Measurements from ENCODE around the gene CPTP.

Gene CPTP

DNA sequence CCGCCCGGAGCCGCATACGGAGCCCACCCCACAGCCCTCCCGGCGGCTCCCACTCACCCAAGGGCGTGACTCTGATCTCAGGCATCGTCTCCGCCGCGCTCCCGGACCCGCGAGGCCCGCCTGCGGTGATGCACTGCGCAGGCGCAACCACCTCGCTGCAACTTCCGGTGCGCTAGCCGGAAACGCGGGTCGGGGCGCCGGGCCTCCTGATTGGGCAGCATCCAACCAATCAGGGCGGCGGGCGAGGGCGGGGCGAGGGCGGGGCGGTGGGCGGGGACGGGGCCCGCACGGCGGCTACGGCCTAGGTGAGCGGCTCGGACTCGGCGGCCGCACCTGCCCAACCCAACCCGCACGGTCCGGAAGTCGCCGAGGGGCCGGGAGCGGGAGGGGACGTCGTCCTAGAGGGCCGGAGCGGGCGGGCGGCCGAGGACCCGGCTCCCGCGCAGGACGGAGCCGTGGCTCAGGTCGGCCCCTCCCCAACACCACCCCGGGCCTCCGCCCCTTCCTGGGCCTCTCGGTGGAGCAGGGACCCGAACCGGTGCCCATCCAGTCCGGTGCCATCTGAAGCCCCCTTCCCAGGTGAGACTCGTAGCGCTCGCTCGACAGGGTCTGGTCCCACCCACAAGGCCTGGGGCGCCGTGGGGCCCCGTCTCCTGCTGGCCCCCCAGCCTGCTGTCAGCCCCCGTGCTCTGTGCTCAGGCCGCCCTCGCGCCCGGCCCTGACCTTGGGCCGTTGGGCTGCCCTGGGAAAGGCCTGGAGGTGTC is at the start of gene CPTP, which contains the start of gene INTS11:
TSS of gene CPTP (plus strand) at position 279 of the 764 bp plus-strand sequence. CDS start 2,109 bp downstream, outside the sequence.
TSS of gene INTS11 (minus strand) at position 137 of the 764 bp plus-strand sequence. CDS start at position 85, 52 bp downstream.
- DNase-seq: peak; percentile 98

DNA sequence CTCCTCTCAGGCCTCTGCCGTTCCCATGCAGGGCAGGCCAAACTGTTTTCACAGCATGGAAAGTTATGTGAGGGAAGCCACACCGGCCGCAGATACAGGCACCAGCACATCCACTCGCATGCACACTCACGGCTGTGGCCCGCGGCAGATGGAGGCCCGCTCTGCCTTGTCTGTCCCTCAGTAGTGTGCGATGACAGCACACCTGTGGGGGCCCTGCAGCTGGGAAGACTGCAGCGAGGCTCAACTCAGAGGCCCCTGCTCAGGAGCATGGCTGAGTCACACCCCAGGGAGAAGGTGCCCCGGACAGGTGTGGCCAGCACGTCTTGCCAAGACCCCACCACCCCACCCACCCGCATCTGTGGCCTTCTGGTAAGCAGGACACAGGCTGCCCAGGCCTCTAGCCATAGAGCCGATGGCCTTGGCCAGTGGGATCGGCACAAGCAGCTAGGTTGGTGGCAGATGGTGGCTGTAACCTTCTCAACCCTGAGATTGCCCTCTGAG is 49.6 kb upstream of the CPTP start:
- no peak for DNase-seq

GRCh38 chr1:1275836-1276235 is 48.8 kb upstream of the CPTP start:
- DNase-seq: no peak

DNA sequence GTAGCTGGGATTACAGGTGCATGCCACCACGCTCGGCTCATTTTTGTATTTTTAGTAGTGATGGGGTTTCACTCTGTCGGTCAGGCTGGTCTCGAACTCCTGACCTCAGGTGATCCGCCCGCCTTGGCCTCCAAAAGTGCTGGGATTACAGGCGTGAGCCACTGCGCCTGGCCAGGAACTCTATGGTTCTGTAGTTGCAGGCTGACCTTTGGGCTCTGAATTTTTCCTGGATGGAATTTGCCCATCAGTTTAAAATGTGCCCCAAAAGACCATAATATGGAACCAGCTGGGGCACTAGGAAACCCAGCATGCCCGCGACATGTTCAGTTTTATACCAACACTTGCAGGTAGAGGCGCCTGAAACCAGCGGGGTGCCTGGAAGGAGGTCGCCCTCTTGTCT is 46.0 kb upstream of the CPTP start:
- DNase-seq: no peak

GRCh38 chr1:1279028-1279427 is 45.6 kb upstream of the CPTP start:
- DNase-seq: no peak

GRCh38 chr1:1280782-1281481 is 43.7 kb upstream of the CPTP start:
- no peak for DNase-seq

DNA sequence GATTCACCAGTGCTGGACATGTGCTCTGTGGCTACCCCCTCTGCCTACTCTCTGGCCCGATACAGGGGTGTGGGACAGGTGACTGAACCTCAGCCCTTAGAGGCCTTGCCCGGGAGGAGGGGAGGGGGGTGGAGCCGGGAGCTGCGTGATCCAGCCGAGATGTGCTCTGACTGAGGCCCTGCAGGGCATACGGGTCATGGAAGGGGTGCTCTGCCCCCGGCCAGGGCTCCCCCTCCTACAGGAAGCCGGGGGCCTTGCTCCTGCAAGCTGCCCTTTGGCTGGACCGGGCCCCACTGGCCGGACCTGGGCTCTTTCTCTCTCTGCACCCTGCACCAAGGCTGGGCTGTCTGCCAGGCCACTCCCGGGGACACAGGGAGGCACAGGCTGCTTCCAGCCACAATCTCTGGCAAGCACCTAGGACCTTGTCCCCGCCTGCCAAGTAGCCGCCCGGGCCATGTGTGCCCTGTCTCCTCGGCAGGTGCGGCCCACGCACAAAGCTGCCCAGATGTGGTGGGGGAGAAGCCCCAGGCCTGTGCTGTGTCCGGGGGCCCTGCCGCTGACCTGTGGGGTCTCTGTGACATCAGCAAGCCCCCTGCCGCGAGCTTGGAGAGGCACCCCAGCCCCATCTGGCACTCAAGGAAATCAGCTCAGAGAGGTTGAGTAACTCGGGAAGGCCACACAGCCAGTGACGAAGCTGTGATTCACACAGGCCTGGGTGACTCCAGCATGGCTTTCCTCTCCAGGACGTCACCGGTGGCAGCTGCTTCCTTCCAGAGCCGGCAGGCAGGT is 42.9 kb upstream of the CPTP start:
- no peak for DNase-seq

DNA sequence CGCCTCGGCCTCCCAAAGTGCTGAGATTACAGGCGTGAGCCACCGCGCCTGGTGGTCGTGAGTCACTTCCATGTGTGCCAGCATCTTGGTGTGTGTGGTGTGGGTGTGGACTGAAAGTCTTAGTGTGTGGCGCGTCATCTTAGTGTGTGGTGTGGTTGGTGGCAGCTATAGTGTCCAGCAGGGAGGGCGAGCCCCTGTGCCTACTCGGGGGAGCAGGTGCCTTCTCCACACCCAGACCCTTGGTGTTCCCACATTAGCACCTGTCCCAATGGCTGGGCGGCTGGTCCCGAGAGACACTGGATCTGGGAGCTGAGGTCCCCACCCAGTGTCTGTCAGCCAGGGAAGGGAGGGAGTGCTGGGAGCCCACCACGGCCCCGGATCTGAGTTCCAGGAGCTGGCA is 41.6 kb upstream of the CPTP start:
- no peak for DNase-seq

DNA sequence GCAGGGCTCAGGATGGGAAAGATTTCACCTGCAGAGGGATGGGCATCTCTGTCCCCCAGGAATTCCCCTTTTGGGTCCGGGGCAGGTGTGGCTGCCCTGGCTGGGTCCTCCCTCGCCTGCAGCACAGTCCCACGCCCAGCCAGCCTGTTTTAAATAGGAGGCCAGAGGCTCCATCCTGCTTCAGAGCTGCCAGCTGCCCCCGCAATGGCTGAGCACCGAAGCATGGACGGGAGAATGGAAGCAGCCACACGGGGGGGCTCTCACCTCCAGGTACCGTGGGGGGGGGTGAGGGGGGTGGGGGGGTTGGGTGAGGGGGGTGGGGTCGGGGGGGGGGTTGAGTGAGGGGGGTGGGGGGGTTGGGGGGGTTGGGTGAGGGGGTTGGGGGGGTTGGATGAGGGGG is 40.8 kb upstream of the CPTP start:
- DNase-seq: no peak

- no peak for DNase-seq
Observed at GRCh38 chr1:1284221-1285101, 40.1 kb upstream of the CPTP start.

DNA sequence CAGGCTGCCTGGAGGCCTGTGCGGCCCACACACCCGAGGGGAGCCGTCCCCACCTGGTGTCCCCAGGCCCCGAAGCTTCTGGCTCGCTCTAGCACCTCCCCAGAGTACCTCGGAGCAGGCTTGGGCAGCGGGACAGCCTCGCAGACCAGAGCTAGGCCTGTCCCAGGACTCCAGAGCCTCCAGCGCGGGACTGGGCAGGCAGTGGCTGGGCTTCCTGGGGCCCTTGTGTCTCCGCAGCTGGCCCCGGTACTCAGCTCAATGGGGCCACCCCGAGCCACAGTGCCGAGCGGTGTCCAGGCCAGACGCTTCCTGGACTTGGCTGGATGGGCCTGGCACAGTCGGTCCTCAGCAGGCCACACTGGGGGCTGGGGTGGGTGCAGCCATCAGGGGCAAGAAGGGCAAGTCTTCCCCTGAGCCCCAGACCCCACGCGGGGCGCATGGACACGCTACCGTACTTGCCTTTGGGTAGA is 39.5 kb upstream of the CPTP start:
- DNase-seq: no peak

DNA sequence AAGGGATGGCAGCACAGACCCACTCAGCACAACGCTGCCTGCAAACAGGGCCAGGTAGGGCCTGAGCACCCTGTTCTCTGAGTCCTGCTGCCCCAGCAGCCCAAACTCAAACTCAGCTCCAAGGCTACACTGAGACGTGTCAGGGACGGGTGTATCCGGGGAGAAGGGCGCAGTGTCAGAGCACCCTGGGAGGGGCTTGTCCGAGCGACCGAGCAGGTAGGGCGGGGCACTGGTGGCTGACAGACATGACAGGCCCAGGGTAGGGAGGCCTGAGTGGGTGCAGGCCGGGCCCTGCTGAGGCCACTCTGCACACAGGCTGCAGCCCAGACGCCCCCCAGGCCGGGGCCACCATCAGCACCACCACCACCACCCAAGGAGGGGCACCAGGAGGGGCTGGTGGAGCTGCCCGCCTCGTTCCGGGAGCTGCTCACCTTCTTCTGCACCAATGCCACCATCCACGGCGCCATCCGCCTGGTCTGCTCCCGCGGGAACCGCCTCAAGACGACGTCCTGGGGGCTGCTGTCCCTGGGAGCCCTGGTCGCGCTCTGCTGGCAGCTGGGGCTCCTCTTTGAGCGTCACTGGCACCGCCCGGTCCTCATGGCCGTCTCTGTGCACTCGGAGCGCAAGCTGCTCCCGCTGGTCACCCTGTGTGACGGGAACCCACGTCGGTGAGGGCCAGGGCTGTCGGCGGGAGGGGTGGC is 38.8 kb upstream of the CPTP start:
- DNase-seq: no peak

DNA sequence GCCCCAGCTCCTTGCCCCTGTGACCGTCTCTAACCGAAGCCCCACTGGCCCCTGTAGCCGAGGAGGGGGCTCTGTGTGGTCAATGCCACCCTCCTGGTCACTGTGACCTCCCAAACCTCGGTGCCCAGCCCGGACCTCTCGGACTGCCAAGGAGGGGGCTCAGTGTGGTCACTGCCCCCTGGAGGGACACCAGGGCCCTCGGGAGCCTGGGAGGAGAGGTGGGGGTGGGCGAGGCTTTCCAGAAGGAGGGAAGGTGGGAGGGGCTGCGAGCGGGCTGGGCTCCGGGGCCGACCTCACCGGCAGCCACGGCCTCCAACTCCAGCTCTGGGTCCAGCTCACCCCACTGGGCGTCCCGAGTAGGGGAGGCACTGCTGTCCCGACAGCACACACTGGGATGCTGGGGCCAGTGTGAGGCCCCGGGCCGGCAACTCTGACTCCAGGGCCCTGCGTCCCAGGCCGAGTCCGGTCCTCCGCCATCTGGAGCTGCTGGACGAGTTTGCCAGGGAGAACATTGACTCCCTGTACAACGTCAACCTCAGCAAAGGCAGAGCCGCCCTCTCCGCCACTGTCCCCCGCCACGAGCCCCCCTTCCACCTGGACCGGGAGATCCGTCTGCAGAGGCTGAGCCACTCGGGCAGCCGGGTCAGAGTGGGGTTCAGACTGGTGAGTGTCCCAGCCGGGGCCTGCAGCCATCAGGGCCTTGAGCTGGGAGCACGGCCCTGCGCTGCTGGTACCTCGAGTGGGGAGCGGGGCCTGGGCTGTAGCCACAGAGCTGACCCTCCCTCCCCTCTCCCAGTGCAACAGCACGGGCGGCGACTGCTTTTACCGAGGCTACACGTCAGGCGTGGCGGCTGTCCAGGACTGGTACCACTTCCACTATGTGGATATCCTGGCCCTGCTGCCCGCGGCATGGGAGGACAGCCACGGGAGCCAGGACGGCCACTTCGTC is 38.0 kb upstream of the CPTP start:
- DNase-seq: no peak

- DNase-seq: no peak
Observed at GRCh38 chr1:1287288-1288110, 37.1 kb upstream of the CPTP start.

DNA sequence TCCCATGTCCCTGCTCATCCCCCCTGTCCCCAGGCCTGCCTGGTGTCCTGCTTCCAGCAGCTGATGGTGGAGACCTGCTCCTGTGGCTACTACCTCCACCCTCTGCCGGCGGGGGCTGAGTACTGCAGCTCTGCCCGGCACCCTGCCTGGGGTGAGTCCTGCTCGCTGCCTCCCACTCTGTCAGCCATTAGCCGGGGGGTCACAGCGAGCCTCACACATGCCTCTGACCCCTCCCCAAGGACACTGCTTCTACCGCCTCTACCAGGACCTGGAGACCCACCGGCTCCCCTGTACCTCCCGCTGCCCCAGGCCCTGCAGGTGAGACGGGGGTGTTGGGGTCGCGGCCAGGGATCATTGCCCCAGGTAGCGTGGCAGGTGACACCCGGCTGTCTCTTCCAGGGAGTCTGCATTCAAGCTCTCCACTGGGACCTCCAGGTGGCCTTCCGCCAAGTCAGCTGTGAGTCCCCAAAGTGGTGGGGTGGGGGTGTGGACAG is 34.3 kb upstream of the CPTP start:
- peak; percentile 82 for DNase-seq

GRCh38 chr1:1291023-1291528 is 33.5 kb upstream of the CPTP start:
- no peak for DNase-seq

- peak; percentile 77 for DNase-seq
Observed at GRCh38 chr1:1291548-1292441, 32.8 kb upstream of the CPTP start.

- DNase-seq: no peak
Observed at GRCh38 chr1:1292442-1292779, 32.2 kb upstream of the CPTP start.
